ENCODE data around the gene LILRB2. TPM values are rescaled to one million over a fixed set of nuclear protein-coding genes. Genes with fewer than 3 reads are reported as not detected.
"Not testable (repeated sequence)": the region's sequence is repeated elsewhere in the genome, so short reads cannot be mapped to it uniquely, and the experiment has no call there.

Gene LILRB2
- total RNA-seq, 1 donor from 2014 or later, result 14.4 TPM

GRCh38 chr19:54307389-54308020 lies 26.6 kb upstream of the LILRB2 start:
- peak; percentile 30 for DNase-seq (ENCODE audit: low spot score)

- DNase-seq (ENCODE audit: low spot score), result peak; percentile 59
Measured at GRCh38 chr19:54305141-54305540, 24.2 kb upstream of the LILRB2 start.

GRCh38 chr19:54302257-54302656 lies 21.3 kb upstream of the LILRB2 start:
- DNase-seq (ENCODE audit: low spot score), result peak; percentile 62

GRCh38 chr19:54299515-54299914 lies 18.6 kb upstream of the LILRB2 start:
- peak; percentile 37 for DNase-seq (ENCODE audit: low spot score)

GRCh38 chr19:54299126-54299498 lies 18.2 kb upstream of the LILRB2 start:
- DNase-seq (ENCODE audit: low spot score), result peak; percentile 53

DNA sequence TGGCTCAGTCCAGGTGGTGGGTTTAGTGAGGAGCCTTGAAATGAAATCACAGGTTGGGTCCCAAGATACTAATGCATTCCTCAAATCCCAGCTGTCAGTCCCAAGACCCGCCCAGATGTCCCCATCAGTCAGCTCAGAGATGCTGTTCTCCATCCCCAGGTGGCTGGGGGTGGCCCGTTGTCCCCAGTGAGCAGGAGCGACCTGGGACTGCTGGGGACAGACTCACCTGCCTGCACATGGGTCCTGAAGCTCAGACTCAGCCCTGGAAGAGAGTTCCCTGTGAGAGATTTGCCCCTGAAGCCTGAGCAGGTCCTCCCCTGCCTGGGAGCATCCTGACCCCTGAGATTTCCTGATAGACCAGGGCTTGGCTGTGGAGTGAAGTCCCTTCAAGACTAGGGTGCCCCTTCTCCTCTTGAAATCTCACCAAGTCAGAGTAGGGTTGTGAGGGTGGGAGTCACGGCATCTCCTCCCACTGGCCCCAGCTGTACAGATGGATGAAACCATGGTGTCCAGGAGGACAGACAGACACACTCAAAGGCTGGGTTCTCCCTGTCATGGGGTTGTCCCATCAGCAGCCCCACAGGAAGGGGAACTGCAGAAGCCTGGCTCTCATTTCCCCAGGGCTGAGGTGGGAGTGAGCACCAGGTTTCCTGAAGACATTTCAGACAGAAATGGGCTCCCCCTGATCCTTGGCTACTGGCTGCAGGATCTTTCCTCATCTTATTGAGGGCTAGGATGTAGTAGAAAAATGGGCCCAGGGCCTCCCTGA lies 17.6 kb upstream of the LILRB2 start:
- peak; percentile 87 for DNase-seq (ENCODE audit: low spot score)

DNA sequence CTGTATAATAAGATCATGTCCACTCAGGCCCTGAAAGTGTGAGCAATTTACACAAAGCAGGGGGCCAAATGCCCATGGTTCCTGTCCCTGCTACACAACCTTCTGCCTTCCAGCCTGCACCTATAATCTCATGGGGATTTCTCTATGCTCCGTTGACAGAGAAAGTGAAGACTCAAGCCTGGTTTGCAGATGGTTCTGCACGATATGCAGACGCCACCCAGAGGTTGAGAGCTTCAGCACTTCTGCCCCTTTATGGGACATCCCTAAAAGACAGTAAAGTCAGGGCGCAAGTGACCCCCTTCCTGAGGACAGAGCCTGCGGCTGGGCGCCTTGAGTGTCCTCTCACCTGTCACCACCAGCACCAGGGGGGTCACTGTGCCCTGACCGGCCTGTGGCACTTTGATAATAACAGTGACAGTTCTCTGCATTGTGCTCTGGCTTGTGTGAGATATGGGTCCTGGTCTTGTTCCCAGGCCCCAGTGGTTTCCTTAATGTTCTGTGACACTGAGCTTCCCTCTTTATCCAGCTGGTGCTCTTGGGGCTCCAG lies 16.9 kb upstream of the LILRB2 start:
- DNase-seq (ENCODE audit: low spot score), result peak; percentile 47

DNA sequence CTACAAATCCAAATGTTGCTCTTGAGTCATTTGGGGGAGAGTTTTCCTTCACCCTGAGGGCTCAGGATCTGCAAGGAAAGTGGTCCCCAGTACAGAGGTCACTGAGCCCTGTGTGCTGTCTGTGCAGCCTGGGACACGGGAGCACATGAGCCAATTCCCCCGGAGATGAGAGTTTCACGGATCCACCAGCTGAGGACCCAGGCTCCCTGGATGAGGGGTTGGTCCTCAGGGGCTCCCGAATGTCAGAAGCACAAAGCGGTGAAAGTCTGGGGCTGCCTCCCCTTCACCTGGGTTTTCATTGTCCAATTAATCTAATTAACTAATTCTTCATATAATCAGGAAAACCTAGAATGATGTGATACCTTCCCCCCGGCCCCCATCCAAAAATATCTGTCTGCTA lies 13.6 kb upstream of the LILRB2 start:
- peak; percentile 49 for DNase-seq (ENCODE audit: low spot score)

DNA sequence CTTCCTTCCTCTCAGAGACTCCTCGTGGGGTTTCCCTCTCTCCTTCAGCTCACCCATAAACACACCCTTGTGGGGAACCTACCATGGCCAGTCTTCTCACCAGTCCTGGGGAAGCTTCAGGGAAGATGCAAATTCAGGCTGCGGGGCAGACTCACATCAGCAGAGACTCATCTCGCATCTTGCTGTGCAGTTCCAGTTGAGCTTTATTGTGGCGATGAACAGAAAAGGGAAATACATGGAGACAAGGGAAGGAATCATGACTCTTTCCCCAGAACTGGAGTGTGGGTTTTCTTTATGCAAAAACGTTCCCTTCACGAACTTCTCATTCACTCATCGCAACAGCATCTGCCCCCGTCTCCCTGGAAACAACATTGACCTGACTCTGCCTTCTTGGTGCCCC lies 8.2 kb upstream of the LILRB2 start:
- peak; percentile 33 for DNase-seq (ENCODE audit: low spot score)

GRCh38 chr19:54287456-54287855 lies 6.5 kb upstream of the LILRB2 start:
- DNase-seq (ENCODE audit: low spot score), result no peak

DNA sequence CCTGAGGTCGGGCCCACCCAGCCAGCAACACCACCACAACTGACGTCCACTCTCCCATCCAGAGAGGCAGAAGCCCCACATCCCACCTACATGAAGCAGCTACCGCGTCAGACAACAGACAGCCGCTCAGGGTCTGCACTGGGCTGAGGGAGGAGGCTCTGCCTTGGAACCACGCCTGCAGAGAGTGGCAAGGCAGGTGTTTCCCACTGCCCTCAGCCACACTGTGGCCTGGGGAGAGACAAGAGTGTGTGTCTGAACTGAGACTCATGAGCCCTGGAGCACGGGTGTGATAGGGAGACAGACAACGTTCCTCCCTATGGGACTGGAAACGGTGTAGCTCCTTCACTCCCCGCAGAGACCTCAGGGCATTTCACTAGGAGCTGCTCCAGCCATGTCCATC lies 5.4 kb upstream of the LILRB2 start:
- DNase-seq (ENCODE audit: low spot score), result peak; percentile 45

DNA sequence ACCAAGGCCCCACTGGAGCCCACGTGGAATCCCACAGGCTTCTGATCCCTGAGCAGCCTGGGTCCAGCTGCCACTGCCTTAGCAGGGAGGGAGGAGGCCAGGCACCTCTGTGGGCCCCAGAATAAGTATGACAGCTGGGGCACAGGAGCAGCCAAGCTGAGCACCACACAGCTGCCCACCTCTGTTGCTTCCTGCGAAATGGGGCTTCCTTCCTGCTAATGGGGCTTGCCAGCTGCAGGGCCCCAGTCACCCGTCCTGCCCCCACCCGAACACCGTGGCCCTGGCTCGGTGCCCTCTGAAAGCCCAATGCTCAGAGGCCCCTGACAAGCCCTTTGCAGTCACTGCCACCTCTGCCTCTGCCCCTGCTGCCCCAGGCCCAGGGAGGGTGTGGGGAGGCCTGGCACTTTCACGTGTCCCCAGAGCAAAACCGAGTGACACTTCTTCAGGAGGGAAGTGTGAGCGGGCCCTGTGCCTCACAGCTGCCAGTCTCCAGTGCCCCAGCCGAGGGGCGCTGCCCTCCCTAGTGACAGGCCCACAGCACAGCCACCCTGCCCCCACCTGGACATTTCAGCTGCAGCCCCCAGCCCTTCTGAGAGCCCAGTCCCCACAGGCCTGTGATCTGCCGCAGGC lies 4.6 kb upstream of the LILRB2 start:
- peak; percentile 77 for DNase-seq (ENCODE audit: low spot score)

GRCh38 chr19:54282686-54283470 lies 2.0 kb upstream of the LILRB2 start:
- peak; percentile 53 for DNase-seq (ENCODE audit: low spot score)

- DNase-seq (ENCODE audit: low spot score), result peak; percentile 41
Measured at GRCh38 chr19:54281729-54282075, 792 bp upstream of the LILRB2 start.

- peak; percentile 87 for DNase-seq (ENCODE audit: low spot score)
Measured at GRCh38 chr19:54280441-54280840, 469 bp downstream of the LILRB2 start.

DNA sequence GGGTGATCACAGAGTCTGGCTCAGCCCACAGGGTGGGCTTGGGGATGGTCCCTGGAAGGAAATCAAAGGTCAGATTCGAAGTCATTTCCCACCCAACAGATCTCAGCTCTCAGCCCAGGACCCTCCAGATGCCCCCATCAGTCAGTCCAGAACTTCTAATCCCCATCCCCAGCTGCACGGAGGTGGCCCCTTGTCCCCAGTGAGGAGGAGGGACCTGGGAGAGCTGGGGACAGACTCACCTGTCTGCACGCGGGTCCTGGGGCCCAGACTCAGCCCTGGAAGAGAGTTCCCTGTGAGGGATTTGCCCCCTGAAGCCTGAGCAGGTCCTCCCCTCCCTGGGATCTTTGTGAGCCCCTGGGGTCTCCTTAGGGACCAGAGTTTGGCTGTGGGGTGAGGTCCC lies 885 bp downstream of the LILRB2 start:
- not testable (repeated sequence) for DNase-seq (ENCODE audit: low spot score)

- DNase-seq (ENCODE audit: low spot score), result peak; percentile 65
Measured at GRCh38 chr19:54279406-54279962, 1.4 kb downstream of the LILRB2 start.

DNA sequence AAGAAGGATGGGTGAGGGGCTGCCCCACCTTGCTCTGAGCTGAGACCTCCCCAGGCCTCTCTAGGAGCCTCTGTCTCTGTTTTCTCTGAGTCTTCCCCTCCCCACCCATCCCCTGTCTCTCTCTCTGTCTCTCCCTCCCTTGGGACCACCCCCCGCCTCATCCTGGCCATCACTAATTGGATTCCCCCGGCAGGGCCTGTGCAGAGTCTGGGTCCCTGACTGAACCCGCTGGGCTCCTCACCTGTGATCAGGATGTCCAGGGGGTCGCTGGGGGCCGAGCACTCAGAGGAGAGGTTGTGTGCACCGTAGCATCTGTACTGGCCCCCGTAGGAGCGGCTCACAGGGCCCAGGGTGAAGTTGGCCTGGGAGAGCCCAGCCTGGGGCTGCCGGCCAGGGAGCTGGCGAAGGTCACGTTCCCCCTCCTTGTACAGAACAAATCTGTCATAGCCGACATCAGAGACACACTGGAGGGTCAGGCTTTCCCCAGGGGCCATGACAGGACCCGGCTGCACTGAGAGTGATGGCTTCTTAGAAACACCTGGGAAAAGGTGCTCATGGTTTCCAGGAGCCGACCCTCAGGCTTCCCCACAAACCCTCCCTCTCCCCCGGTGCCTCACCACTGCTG lies 2.2 kb downstream of the LILRB2 start:
- peak; percentile 53 for DNase-seq (ENCODE audit: low spot score)

- DNase-seq (ENCODE audit: low spot score), result peak; percentile 68
Measured at GRCh38 chr19:54278056-54278455, 2.9 kb downstream of the LILRB2 start.

GRCh38 chr19:54277111-54277615 lies 3.7 kb downstream of the LILRB2 start:
- DNase-seq (ENCODE audit: low spot score), result peak; percentile 53

All from mesenteric fat pad (tissue), 1 donor.